ENCODE measurements around the gene OXCT2.

GRCh38 chr1:39808784-39809517 lies 37.8 kb upstream of the OXCT2 start:
- TF ChIP-seq CTCF (IDR thresholded peaks at IDR 0.05; ENCODE audit: low read depth, low read length) (no peak), EZH2phosphoT487 (IDR thresholded peaks at IDR 0.05; ENCODE audit: low read depth) (no peak)

Data from OCI-LY3 (cell line).